Prostate gland (tissue), 2 donors: ENCODE data around the gene SDHC. TPM values are rescaled to one million over a fixed set of nuclear protein-coding genes. Genes with fewer than 3 reads are reported as not detected.
"Not testable (repeated sequence)": the region's sequence is repeated elsewhere in the genome, so short reads cannot be mapped to it uniquely, and the experiment has no call there.

ENCODE experiments used
- DNase-seq: peaks from one replicate; pipeline ENCODE4 v3.0.0-alpha.2; 2019; ENCODE audit warnings: low spot score
- H3K27ac ChIP-seq, 2 donors: fragments of 200-600 bp; sonication (generic); 2 replicates each; pipeline ENCODE4 v1.5.1; 2017 to 2019
- H3K27me3 ChIP-seq: fragments of 200-600 bp; sonication (generic); replicated peaks from 2 replicates; pipeline ENCODE4 v1.5.1; 2019; ENCODE audit not compliant: insufficient read depth
- H3K36me3 ChIP-seq, 2 donors: fragments of 200-600 bp; sonication (generic); 1 replicate in 1 of 2; 2 replicates in 1 of 2; pipeline versions ENCODE4 v1.5.1 to v1.8.1; 2017 to 2019
- H3K4me1 ChIP-seq: fragments of 200-600 bp; sonication (generic); replicated peaks from 2 replicates; pipeline ENCODE4 v1.5.1; 2019
- H3K4me3 ChIP-seq, 2 donors: fragments of 200-600 bp; sonication (generic); 2 replicates each; pipeline ENCODE4 v1.5.1; 2017 to 2019
- H3K9me3 ChIP-seq: fragments of 200-600 bp; sonication (generic); 2 replicates; pipeline ENCODE4 v1.5.1; 2017
- POLR2A ChIP-seq: fragments of 450-650 bp; IDR thresholded peaks from one replicate; pipeline ENCODE4 v1.6.1; 2016; ENCODE audit warnings: antibody characterized with exemption, mild to moderate bottlenecking
- POLR2AphosphoS5 ChIP-seq: sonication (generic); formaldehyde crosslinking; IDR thresholded peaks from one replicate; pipeline ENCODE4 v1.6.1; 2017; ENCODE audit warnings: antibody characterized with exemption
- WGBS: methylation state at CpG from one replicate; pipeline ENCODE4 v1.1.5; 2018; 5-methylcytosine and 5-hydroxymethylcytosine counted together
- intact Hi-C: fragments of 100-400 bp; cut with DNase I; formaldehyde crosslinking; loops from one replicate; pipeline ENCODE4 v1.14.2; 2022
- total RNA-seq, 2 donors: library from RNA; depleted of rRNA; stranded (reverse); fragments of >200 nt; gene quantifications; one replicate each; pipeline ENCODE4 v1.1.0, GENCODE V29; 2016
- TF ChIP-seq, protein P1 (sequence below), 4 experiments: fragments of 200-600 bp in 2 of 4; fragments of 450-650 bp in 2 of 4; sonication (generic) in 2 of 4; IDR thresholded peaks; 1 replicate in 3 of 4; 2 replicates in 1 of 4; pipeline ENCODE4 v1.5.1; 2016 to 2019; ENCODE audit warnings: antibody characterized with exemption in 4 of 4, mild to moderate bottlenecking in 2 of 4, moderate library complexity in 2 of 4

Gene SDHC
- total RNA-seq, 2 donors from 2014 or later, result 59.0 to 107 TPM

DNA sequence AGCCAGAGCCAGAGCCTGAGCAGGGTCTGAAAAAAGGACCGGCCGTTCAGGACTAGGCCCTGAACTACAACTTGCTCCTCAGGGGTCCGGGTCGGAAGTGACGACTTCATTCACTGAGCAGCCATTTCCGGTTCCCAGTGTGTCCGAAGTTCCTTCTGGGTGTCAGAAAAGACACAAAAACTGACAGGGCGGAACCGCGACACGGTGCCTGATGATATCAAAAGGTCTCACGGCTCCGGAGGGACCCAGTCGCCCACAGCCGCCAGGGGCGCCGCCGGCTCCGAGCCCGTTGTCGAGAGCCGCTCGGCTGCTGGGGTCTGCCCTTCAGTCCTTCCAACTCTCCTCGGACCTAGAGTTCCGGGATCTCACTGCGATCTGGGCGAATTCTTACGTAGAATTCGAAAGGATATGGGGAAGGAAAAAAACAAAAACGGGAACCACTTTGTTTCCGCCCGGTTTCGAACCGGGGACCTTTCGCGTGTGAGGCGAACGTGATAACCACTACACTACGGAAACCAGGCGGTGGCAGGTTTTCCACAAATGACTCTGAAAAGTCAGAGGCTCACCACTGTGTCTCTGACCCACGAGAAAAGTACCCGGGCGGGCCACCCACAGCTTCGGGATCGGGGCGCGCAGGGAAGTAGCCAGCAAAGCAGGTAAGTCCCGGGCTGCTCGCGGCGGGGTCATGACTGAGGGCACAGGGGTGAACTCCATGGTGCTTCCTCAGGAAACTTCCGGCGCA, 85.2 kb downstream of the SDHC start:
- DNase-seq, result peak; percentile 89
- 0% methylated on average over 50 of the region's 53 CpGs for WGBS
- H3K9me3 ChIP-seq, result no peaks in the 10 kb centered on the region
- no peaks in the 10 kb centered on the region for H3K4me1 ChIP-seq
- intact Hi-C loops, result no loop called here
- TF ChIP-seq POLR2AphosphoS5 (peak; percentile 80), POLR2A (peak; percentile 36)
- TF ChIP-seq, protein P1, sequence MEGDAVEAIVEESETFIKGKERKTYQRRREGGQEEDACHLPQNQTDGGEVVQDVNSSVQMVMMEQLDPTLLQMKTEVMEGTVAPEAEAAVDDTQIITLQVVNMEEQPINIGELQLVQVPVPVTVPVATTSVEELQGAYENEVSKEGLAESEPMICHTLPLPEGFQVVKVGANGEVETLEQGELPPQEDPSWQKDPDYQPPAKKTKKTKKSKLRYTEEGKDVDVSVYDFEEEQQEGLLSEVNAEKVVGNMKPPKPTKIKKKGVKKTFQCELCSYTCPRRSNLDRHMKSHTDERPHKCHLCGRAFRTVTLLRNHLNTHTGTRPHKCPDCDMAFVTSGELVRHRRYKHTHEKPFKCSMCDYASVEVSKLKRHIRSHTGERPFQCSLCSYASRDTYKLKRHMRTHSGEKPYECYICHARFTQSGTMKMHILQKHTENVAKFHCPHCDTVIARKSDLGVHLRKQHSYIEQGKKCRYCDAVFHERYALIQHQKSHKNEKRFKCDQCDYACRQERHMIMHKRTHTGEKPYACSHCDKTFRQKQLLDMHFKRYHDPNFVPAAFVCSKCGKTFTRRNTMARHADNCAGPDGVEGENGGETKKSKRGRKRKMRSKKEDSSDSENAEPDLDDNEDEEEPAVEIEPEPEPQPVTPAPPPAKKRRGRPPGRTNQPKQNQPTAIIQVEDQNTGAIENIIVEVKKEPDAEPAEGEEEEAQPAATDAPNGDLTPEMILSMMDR (IDR thresholded peaks at IDR 0.05), result peak in 3 of 4 experiments; percentile 31 to 60 (median 52)
- H3K27ac ChIP-seq, result peak overlapping the region; percentile 99 to 100
- H3K27me3 ChIP-seq, result no peaks in the 10 kb centered on the region
- peak overlapping the region; percentile 66 to 71 for H3K4me3 ChIP-seq
- H3K36me3 ChIP-seq, result no peaks in the 10 kb centered on the region

DNA sequence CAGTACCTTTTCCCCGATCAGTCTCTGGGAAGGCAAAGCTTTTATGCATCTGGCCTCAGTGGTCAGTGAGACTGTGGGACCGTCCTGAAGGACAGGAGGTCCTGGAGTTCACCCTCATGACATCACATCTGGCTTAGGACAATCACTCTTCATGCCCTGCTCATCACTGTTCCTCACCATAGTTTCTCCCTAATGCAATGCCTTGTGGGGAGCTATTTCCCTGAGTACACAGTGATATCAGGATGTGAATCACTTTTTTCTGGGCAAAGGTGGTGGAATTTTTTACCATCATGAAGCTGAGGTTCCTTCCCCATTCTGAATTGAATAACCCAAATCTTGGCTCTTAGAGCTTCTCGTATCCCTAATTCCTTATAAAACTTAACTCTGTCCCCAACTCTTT, 88.3 kb downstream of the SDHC start:
- Histone ChIP-seq H3K4me3 (no peak overlapping the region), H3K9me3 (no peaks in the 10 kb centered on the region), H3K27me3 (no peaks in the 10 kb centered on the region), H3K36me3 (no peaks in the 10 kb centered on the region), H3K4me1 (no peaks in the 10 kb centered on the region), H3K27ac (no peak overlapping the region)
- WGBS, result 93% methylated on average over 3 of the region's 3 CpGs
- TF ChIP-seq POLR2A, result no peak
- intact Hi-C loops, result no loop called here
- DNase-seq, result no peak

DNA sequence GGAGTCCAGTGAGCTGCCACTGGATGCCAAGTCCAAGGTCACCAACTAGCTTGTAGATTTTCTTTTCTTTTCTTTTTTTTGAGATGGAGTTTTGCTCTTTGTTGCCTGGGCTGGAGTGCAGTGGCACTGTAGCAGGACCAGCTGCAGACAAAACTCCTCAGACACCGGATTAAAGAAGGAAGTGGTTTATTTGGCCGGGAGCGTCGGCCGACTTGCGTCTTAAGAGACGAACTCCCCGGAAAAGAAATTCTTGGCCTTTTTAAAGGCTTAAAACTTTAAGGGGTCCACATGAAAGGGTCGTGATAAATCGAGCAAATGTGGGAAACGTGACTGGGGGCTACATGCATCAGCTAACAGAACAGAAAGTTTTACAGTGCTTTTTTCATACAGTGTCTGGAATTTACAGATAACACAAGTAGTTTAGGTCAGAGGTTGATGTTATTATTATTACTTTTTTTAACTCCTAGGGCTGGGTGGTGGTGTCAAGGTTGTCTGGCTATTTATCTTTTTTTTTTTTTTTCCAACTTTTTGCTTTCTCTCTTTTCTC, 89.9 kb downstream of the SDHC start:
- no peak for DNase-seq
- H3K9me3 ChIP-seq, result no peaks in the 10 kb centered on the region
- H3K4me3 ChIP-seq, result no peak overlapping the region
- WGBS, result 85% methylated on average over 11 of the region's 11 CpGs
- no peaks in the 10 kb centered on the region for H3K4me1 ChIP-seq
- no peaks in the 10 kb centered on the region for H3K36me3 ChIP-seq
- intact Hi-C loops, result no loop called here
- no peak overlapping the region for H3K27ac ChIP-seq
- TF ChIP-seq POLR2A (no peak), POLR2AphosphoS5 (no peak)
- TF ChIP-seq, protein P1 (IDR thresholded peaks at IDR 0.05), result no peak
- H3K27me3 ChIP-seq, result no peaks in the 10 kb centered on the region

DNA sequence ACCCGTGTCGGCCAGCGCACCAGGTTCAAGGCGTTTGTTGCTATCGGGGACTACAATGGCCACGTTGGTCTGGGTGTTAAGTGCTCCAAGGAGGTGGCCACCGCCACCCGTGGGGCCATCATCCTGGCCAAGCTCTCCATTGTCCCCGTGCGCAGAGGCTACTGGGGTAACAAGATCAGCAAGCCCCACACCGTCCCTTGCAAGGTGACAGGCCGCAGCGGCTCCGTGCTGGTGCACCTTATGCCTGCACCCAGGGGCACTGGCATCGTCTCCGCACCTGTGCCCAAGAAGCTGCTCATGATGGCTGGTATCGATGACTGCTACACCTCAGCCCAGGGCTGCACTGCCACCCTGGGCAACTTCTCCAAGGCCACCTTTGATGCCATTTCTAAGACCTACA, 92.4 kb downstream of the SDHC start:
- H3K27me3 ChIP-seq, H3K36me3 ChIP-seq, H3K27ac ChIP-seq, H3K4me1 ChIP-seq, DNase-seq, H3K4me3 ChIP-seq, intact Hi-C loops, H3K9me3 ChIP-seq: not testable (repeated sequence)
- 94% methylated on average over 17 of the region's 17 CpGs for WGBS

DNA sequence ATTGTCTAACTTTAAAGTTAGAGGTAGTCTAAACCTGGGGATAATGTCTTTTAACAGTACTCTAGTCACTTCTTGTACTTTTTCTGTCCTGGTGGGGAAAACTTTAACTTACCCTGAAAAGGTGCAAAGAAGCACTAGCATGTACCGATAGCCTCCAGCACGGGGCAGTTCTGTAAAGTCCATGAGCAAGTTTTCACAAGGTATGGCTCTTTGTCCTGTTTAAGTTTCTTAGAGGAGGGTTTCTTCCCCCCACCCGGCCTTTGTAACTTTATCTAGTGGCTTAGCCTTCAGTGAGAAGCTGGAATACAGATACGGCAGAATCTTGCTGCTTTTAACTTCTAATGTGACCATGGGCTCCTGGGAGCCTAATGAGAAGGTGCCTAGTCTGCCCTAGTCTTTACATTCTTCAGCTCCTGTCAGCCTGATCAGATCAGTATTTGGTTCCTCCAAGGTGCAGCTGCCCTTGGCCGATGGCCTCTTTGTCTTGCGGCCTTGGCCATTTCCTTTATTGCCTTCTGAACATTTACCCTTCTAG, 93.3 kb downstream of the SDHC start:
- no peak overlapping the region for H3K4me3 ChIP-seq

More for the DNA sequence above, 93.3 kb downstream of the SDHC start:
- TF ChIP-seq, protein P1 (IDR thresholded peaks at IDR 0.05), result no peak
- no peak for DNase-seq
- Histone ChIP-seq H3K9me3 (no peaks in the 10 kb centered on the region), H3K27ac (no peak overlapping the region), H3K36me3 (no peaks in the 10 kb centered on the region), H3K4me1 (no peaks in the 10 kb centered on the region), H3K27me3 (no peaks in the 10 kb centered on the region)
- intact Hi-C loops, result no loop called here
- WGBS, result 92% methylated on average over 6 of the region's 6 CpGs
